ENCODE results near the gene PCSK6. TPM values are rescaled to one million over a fixed set of nuclear protein-coding genes. Genes with fewer than 3 reads are reported as not detected.
A peak's percentile ranks its signal among the peaks of the same experiment; 100 is the strongest.

Gene PCSK6
- total RNA-seq, 1 experiment from 2014 or later, result 3.7 TPM

DNA sequence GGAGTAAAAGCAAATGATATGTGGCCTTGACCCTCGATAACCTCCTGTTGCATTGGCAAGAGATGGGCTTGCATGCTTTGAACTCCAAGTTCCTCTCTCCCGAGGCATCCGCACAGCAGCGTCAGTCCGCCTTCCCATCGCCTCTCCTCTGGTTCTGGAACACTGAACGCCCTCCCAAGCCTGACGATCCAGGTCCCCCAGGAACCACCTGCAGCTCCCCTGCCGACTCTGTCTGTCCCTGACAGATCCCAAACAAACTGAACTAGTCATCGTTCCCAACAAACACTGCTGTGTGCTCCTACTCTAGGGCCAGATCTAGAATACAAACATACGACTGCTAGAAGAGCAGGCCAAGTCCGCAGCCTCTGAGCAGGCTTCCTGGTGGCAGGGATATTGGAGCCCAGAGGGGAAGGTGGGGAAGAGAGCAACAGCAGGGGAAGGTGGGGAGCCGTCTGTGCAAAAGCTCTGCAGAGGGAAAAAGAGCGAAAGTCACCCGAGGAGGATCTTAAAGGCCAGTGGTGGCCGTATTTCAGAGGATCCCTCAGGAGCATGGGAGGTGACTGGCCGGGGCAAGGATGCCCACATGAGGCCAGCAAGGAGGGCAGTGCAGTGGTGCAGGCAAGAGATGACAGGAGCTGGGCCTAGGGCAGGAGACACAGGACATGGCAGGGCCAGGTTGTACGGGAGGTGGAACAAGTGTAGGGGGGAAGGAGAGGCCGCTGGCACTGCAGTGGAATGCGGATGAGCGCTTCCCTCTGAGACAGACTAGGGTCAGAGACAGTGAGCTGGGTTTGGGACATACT lies 50.8 kb downstream of the PCSK6 start:
- H3K4me2 ChIP-seq (ENCODE audit: low read length), result 0 out of 2 replicates have a peak overlapping the region, but pooled peaks have one; percentile 66
- no peaks in the 10 kb centered on the region for H3K36me3 ChIP-seq (ENCODE audit: low read depth, low read length)
- H3K9me2 ChIP-seq (replicated peaks; ENCODE audit: low read length), result no peaks in the 10 kb centered on the region
- no peaks in the 10 kb centered on the region for H3K9me3 ChIP-seq (ENCODE audit: low read length)
- H3F3A ChIP-seq (ENCODE audit: low read length, unreplicated experiment), result no peaks in the 10 kb centered on the region
- intact Hi-C loops (cut with micrococcal nuclease), result no loop called here
- POLR2A ChIA-PET (ENCODE audit: unreplicated experiment), result no interaction called here
- peaks cover 34% of the 10 kb centered on the region for H3K27me3 ChIP-seq (ENCODE audit: low read length)
- CTCF ChIA-PET, result no interaction called here
- DNase-seq (no peak), ATAC-seq (no peak)
- no peaks in the 10 kb centered on the region for H3K79me2 ChIP-seq (ENCODE audit: low read length)
- no peaks in the 10 kb centered on the region for H4K20me1 ChIP-seq (ENCODE audit: low read length)
- BruUV-seq (replicated peaks), result no TSS peak
- H2AFZ ChIP-seq (ENCODE audit: low read length), result no peak overlapping the region
- peaks cover 10% of the 10 kb centered on the region; the same call in 1 of the 2 replicates for H3K4me1 ChIP-seq (ENCODE audit: insufficient read depth, low read length)
- H3K27ac ChIP-seq (ENCODE audit: low read length), result no peak overlapping the region
- H3K9ac ChIP-seq (ENCODE audit: low read length), result no peak overlapping the region
- H3K4me3 ChIP-seq (ENCODE audit: low read length), result no peak overlapping the region
- TF ChIP-seq EZH2phosphoT487 (IDR thresholded peaks at IDR 0.05; ENCODE audit: borderline replicate concordance, low read length) (no peak), EZH2 (IDR thresholded peaks at IDR 0.05; ENCODE audit: low read length, unreplicated experiment) (no peak)
- TF ChIP-seq, protein P1, sequence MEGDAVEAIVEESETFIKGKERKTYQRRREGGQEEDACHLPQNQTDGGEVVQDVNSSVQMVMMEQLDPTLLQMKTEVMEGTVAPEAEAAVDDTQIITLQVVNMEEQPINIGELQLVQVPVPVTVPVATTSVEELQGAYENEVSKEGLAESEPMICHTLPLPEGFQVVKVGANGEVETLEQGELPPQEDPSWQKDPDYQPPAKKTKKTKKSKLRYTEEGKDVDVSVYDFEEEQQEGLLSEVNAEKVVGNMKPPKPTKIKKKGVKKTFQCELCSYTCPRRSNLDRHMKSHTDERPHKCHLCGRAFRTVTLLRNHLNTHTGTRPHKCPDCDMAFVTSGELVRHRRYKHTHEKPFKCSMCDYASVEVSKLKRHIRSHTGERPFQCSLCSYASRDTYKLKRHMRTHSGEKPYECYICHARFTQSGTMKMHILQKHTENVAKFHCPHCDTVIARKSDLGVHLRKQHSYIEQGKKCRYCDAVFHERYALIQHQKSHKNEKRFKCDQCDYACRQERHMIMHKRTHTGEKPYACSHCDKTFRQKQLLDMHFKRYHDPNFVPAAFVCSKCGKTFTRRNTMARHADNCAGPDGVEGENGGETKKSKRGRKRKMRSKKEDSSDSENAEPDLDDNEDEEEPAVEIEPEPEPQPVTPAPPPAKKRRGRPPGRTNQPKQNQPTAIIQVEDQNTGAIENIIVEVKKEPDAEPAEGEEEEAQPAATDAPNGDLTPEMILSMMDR (conservative IDR thresholded peaks at IDR 0.05; ENCODE audit: low read depth, low read length), result no peak

DNA sequence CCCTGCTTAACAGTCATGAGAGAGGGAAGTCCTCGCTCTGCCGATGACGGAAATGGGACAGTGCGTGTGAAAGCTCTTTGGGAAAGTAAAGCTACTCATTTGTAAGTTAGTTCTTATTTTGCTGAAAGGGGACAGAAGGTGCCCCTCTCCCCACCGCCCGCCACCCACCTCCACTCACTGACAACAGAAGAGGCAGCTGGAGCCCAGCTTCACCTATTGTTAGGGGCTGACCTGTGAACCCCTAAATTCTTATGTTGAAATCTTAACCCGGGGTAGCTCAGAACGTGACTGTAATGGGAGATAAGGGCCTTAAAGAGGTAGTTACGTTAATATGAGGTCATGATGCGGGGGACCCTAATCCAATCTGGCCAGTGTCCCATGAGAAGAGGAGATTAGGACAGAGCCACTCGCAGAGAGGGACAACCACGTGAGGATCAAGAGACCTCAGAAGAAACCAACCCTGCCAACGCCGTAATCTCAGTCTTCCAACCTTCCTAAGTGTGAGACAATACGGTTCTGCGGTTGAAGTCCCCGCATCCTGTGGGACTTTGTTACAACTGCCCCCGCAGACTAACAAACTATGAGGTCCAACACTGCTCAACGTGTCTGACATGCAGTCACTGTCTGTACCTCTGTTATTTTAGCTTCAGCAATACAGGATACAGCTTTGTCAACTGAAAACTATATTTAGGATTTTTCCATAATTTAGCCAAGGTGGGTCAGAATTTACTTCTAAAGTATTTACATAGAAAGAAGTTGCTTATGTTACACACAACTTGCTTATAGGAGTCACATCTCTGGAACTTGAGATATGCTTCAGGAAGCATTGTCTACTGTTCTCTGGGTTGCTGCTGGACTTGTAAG lies 51.7 kb downstream of the PCSK6 start:
- peaks cover 37% of the 10 kb centered on the region for H3K27me3 ChIP-seq (ENCODE audit: low read length)
- no peak for TF ChIP-seq EZH2phosphoT487 (IDR thresholded peaks at IDR 0.05; ENCODE audit: borderline replicate concordance, low read length)
- TF ChIP-seq, protein P1 (conservative IDR thresholded peaks at IDR 0.05; ENCODE audit: low read depth, low read length), result no peak
- no peak for TF ChIP-seq EZH2 (IDR thresholded peaks at IDR 0.05; ENCODE audit: low read length, unreplicated experiment)
- H3F3A ChIP-seq (ENCODE audit: low read length, unreplicated experiment), result no peaks in the 10 kb centered on the region
- no peak overlapping the region for H3K4me2 ChIP-seq (ENCODE audit: low read length)
- DNase-seq (no peak), ATAC-seq (no peak)
- H2AFZ ChIP-seq (ENCODE audit: low read length), result no peak overlapping the region
- H3K79me2 ChIP-seq (ENCODE audit: low read length), result no peaks in the 10 kb centered on the region
- intact Hi-C loops (cut with micrococcal nuclease), result no loop called here
- H3K36me3 ChIP-seq (ENCODE audit: low read depth, low read length), result no peaks in the 10 kb centered on the region
- POLR2A ChIA-PET (ENCODE audit: unreplicated experiment), result no interaction called here
- no peaks in the 10 kb centered on the region for H3K9me3 ChIP-seq (ENCODE audit: low read length)
- no peaks in the 10 kb centered on the region for H4K20me1 ChIP-seq (ENCODE audit: low read length)
- H3K4me1 ChIP-seq (ENCODE audit: insufficient read depth, low read length), result peaks cover 10% of the 10 kb centered on the region; the same call in 1 of the 2 replicates
- no peak overlapping the region for H3K27ac ChIP-seq (ENCODE audit: low read length)
- no peak overlapping the region for H3K4me3 ChIP-seq (ENCODE audit: low read length)
- no peaks in the 10 kb centered on the region for H3K9me2 ChIP-seq (replicated peaks; ENCODE audit: low read length)
- CTCF ChIA-PET, result no interaction called here
- BruUV-seq (replicated peaks), result no TSS peak
- H3K9ac ChIP-seq (ENCODE audit: low read length), result no peak overlapping the region

Measured in PC-3 (cell line).